ENCODE results near the gene SPEG.

- no peak for TF ChIP-seq CTCF (IDR thresholded peaks at IDR 0.05)
- TF ChIP-seq POLR2A (IDR thresholded peaks at IDR 0.05) = no peak
Measured at GRCh38 chr2:219399716-219400478, 34.7 kb upstream of the SPEG start.

Data from right lobe of liver (tissue), 4 donors.